Head of caudate nucleus (tissue), 42 donors: ENCODE data around the gene ABHD11.
"Not testable (repeated sequence)": the region's sequence is repeated elsewhere in the genome, so short reads cannot be mapped to it uniquely, and the experiment has no call there.

Experiments used
- DNase-seq, 42 donors: peaks; one replicate each; pipeline versions ENCODE4 v3.0.0 to v3.0.0-alpha.2; 2020 to 2021; ENCODE audit warnings: mixed read lengths in 7 of 42
- intact Hi-C: fragments of 100-400 bp; cut with DNase I; formaldehyde crosslinking; loops from one replicate; pipeline ENCODE4 v1.15.0; 2022

Gene ABHD11, protein sequence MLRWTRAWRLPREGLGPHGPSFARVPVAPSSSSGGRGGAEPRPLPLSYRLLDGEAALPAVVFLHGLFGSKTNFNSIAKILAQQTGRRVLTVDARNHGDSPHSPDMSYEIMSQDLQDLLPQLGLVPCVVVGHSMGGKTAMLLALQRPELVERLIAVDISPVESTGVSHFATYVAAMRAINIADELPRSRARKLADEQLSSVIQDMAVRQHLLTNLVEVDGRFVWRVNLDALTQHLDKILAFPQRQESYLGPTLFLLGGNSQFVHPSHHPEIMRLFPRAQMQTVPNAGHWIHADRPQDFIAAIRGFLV

DNA sequence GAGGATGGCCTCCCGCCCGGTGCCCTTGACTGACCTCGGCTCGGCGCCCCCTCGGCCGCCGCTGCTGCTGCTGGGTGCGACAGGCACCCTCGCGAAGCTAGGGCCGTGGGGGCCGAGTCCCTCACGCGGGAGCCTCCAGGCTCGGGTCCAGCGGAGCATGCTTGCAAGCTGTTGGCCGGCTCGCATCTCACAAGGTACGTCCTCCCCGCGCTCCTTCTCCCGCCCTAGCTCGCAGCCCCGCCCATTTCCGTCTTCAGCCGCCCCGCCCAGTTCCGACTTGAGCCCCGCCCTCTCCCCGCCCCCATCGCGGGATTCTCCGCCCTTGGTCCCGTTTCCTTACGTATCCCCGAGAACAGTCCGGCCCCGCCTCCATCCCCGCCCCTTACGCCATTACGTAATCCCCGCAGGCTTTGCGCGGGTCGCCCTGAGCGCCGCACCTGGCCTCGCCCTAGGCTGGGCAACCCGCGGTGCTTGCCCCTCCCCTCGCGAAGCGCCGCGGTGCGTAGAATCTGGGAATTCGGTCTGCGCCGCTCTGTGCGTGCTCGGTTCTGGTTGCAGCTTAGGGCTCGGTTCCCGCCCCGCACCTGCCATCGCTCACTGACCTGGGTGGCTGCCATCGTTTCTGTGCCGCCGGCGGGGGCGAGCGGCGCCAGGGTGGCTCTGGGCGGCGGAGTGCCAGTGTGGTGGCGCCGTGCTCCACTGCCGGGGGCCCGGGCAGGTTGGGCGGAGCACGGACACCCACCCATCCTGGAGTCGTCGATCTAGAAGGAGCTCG lies at the start of gene ABHD11:
Gene ABHD11, minus strand, starts transcription at position 191 of the 775 bp plus-strand sequence. Its CDS starts 32 bp downstream, at position 159.
- DNase-seq, result peak; percentile 98 to 100 (median 99)
- intact Hi-C loops, result loop anchor here (5.0 kb wide), 1 partner anchor 104 kb away; the partner anchor contains the start of gene METTL27

DNA sequence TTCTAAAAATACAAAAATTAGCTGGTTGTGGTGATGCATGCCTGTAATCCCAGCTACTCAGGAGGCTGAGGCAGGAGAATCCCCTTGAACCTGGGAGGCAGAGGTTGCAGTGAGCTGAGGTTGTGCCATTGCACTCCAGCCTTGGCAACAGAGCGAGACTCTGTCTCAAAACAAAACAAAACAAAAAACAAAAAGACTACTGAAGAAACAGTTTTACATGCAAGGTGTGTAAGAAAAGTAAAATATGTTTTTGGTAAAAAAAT lies 49.1 kb upstream of the ABHD11 start:
- intact Hi-C loops, DNase-seq: not testable (repeated sequence)

DNA sequence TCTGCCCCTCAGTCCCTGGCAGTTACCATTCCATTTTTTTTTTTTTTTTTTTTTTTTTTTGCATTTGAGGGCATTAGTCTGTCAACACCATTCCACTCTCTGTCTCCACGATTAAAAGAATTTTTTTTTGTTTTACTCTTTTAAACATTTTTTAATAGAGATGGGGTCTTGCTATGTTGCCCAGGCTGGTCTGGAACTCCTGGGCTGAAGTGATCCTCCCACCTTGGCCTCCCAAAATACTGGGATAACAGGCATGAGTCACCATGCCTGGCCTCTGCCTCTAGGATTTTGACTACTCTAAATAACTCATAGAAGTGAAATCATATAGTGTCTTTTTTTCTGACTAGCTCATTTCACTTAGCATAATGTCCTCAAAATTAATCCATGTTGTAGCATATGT lies 48.0 kb upstream of the ABHD11 start:
- peak in 1 of 42 donors; percentile 3 for DNase-seq
- intact Hi-C loops, result no loop called here

DNA sequence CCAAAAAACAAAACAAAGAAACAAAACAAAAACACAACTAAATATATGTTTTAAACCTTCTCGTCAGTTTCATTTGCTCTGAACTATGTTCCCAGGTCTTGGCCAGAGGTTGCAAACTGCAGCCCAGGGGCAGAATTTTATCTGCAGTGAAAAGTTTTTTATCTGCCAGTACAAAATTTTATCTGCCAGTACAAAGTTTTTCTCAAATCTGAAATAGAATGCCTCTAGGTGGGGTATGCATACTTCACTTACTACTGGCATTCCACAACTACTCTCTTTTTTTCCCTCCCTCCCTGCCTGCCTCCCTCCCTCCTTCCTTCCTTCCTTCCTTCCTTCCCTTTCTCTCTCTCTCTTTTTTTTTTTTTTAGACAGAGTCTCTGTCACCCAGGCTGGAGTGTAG lies 40.9 kb upstream of the ABHD11 start:
- DNase-seq, result no peak
- intact Hi-C loops, result no loop called here

DNA sequence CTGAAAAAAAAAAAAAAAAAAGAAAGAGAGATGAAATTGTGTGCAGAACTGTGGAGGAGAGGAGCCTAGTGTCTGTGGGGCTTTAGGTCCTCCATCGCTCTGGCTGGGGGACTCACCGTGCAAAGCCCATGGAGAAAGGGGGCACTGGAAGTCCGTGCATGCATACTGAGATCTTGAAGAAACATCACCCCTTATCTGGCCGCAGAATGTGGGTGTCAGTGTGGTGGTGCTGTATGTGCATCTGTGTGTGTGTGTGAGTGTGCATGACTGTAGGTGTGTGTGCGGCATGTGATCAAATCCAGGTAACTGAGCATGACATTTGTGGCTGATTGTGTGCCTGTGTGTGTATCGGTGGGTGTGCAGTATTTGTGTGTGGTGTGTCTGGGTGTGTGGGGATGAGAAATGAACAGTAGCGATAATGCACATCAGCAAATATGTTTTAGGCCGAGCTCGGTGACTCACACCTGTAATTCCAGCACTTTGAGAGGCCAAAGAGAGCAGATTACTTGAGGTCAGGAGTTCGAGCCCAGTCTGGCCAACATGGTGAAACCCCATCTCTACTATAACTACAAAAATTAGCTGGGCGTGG lies 40.3 kb upstream of the ABHD11 start:
- DNase-seq, result peak in 1 of 42 donors; percentile 27
- intact Hi-C loops, result no loop called here

DNA sequence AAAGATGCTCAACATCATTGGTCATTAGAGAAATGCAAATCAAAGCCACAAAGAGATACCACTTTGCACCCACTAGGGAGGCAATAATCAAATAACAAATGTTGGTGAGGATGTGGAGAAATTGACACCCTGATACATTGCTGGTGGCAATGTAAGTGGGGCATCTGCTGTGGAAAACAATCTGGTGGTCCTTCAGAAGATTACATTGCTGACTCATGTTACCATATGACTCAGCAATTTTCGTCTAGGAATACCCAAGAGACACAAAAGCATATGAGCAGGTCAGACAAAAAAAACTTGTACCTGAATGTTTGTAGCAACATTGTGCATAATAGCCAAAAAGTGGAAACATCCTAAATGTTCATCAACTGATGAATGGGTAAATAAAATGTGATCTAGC lies 36.3 kb upstream of the ABHD11 start:
- DNase-seq, result no peak
- intact Hi-C loops, result no loop called here

DNA sequence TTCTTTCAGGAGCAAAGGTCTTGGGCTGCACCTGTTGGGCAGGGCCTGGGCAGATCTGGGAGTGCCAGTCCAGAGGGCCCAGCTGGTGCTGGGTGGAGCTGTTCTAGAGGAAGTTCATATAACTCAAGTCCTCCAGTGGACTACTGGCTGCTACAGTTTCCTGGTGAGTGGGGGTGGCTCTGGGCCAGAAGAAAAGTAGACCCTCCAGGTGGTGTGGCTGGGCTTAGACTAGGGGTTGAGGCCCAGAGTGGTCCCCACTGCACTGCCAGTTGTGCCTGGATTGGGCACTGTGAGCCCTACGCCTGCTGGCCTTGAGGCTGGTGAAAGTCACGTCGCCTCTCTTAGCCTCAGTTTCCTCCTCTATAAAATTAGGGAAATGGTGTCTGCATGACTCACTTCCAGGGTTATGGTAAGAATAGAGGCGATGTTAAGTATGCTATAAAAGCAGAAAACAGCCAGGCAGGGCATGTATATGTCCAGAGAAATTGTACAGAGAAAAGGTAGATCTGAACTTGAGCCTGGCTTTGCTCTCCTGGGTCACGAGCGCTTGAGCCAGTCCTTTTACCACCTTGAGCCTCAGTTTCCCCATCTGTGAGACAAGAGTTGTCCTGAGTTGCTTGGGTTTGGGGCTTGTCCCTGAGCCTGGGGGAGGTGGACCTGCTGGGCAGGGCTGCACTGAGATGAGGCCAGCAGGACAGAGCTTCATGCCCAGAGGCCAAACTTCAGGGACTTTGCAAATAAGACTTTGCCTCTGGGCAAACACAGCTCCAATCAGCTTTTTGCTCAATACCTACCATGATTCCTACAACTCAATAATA lies 35.3 kb upstream of the ABHD11 start:
- no peak for DNase-seq
- intact Hi-C loops, result no loop called here

DNA sequence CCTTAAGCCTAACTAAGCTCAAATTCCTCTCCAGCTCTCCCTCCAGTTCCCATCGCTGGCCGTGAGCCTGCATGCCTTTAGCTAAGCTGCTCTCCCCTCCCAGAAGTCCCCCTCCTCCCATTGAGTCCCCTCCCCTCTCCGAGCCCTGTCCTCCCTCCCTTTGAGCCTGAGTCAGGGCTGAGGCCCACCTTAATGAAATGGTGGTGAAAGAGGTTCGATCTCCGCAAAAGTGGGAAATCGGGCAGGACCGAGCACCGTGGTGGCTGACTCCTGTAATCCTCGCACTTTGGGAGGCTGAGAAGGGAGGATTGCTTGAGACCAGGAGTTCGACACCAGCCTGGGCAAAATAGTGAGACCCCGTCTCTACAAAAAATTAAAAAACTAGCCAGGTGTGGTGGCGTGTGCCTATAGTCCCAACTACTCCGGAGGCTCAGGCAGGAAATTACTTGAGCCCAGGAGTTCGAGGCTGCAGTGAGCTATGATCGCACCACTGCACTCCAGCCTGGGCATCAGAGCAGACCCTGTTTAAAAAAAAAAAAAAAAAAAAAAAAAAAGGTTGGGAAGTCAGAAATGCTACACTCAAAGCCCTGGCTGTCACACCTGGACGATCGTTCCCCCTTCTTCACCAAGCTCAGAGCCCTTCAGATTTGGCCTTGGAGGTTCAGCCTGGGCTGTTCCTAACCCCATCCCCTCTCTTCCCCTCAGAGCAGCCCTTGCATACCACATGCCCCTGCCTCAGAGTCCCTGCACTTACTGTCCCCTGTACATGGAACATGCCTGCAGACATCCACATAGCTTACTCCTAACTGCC lies 32.5 kb upstream of the ABHD11 start:
- intact Hi-C loops, result no loop called here

DNA sequence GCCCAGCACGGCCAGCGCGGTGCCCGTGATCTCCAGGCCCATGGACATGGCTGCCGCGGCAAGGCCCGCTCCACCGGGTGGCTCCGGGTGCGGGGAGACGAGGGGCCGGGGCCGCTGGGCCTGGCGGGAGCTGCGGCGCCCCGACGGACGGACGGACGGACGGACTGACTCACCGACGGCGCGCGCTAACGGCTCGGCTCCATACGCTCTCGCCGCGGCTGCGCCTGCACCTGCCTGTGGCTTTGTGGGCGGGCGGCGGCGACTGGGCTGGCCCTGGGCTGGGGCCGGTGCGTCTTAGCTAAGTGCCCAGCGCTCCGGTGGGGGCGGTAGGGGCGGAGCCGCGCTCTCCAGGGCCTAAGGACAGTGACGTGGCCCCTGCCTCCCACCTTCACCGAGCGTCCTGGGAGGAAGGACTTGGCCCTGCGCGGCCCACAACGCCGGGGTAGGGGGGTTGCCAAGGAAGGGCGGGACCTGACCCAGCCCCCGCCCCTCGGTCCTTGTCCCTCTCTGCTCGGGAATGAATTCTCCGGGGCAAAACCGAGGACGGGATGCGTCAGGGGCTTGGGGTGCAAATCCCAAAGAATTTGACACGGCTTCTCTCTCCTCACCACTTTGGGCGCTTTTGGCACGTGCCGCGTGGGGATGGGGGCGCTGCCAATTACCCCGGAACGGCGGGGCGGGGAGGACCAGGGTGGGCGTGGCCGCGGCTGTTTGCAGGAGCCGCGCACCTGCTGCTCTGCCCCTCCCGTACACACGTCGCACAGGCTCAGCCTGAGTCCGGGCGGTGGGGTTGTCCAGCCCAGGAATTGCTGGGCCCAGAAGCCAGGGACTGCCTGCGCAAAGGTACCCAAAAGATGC lies 31.6 kb upstream of the ABHD11 start, which contains the start of gene CLDN3:
Gene CLDN3, minus strand, starts transcription at position 269 of the 858 bp plus-strand sequence. Its CDS starts 221 bp downstream, at position 48.
- no peak for DNase-seq
- intact Hi-C loops, result no loop called here

More for the DNA sequence above, 32.5 kb upstream of the ABHD11 start:
- DNase-seq, result no peak

DNA sequence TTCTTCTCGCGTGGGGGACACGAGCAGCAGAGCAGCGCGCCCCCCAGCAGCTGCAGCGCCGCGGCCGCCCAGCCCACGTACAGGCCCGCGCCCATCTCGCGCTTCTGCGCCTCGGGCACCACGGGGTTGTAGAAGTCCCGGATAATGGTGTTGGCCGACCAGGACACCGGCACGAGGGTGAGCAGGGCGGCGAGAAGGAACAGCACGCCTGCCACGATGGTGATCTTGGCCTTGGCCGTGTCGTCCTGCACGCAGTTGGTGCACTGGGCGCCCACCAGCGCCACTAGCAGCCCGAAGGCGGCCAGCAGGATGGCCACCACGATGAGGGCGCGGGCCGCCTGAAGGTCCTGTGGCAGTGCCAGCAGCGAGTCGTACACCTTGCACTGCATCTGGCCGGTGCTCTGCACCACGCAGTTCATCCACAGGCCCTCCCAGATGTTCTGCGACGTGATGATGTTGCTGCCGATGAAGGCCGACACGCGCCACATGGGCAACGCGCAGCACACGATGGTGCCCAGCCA lies 30.9 kb upstream of the ABHD11 start:
- DNase-seq, result no peak
- intact Hi-C loops, result no loop called here

DNA sequence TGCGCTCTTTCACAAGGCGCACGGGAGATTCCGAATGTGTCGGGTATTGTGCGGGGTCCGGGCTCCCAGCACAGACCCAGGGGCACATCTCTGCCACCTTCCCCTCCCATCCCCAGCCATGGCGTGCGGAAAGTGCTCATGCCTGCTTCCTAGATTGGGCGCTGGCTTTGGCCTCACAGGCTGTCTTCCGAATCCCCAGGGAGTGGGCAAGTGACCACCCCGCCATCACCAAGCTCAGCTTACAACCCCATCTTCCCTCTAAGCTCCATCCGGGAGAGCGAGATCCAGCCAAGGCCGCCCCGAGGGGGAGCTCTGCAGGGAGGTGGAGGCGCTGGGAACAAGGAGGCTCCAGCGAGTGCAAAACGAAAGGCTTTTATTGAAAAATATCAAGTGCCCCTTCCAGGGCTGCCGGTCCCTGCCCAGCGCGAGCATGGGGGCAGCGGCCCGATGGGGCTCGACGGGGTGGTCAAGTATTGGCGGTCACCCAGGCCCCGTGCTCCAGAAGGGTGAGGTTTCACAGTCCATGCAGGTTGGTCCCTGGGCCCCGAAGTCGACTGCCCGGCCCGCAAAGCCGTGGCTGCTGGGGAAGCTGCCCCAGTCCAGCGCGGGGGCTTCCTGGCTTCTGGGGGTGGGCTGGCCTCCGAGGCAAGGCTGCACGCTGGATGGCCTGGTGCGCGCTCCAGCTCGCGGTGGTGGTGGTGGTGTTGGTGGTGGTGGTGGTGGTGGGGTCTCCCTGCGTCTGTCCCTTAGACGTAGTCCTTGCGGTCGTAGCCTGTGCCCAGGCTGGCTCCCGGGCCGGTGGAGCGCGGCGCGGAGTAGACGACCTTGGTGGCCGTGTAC lies 30.3 kb upstream of the ABHD11 start:
- no peak for DNase-seq
- intact Hi-C loops, result no loop called here

DNA sequence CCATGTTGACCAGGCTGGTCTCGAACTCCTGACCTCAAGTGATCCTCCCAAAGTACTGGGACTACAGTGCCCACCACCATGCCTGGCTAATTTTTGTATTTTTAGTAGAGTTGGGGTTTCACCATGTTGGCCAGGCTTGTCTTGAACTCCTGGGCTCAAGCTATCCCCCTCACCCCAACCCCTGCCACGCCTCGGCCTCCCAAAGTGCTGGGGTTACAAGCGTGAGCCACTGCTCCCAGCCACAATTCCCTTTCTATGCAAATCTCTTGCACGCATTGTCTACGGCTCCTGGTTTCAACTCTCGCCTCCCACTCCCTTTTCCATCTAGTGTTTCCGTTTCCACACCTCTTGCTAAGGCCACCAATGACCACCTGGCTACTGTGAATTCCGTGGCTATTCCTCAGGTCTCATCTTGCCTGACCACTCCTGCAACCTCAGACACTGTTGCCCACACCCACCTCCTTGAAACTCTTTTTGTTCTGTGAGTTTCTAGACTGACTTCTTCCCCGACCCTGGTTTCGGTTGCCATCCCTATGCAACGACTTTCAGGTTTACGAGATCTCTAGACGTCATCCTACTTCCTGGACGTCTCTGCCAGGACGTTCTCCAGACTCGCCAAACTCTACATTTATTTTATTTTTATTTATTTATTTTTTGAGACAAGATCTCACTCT lies 28.1 kb upstream of the ABHD11 start:
- intact Hi-C loops, result no loop called here
- no peak for DNase-seq

DNA sequence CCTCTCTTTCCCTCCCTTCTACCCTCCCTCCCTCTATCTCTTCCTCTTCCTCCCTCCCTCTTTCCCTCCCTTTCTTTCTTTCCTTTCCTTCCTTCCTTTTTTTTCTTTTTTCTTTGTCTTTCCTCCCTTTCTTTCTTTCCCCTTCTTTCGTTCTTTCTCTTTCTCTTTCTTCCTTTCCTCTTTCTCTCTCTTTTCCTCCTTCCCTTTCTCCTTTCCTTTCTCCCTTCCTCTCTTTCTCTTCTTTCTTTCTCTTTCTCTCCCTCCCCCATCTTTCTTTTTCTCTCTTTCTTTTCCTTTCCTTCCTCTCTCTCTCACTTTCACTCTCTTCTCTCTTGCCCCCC lies 24.0 kb upstream of the ABHD11 start:
- intact Hi-C loops, result no loop called here
- no peak for DNase-seq

DNA sequence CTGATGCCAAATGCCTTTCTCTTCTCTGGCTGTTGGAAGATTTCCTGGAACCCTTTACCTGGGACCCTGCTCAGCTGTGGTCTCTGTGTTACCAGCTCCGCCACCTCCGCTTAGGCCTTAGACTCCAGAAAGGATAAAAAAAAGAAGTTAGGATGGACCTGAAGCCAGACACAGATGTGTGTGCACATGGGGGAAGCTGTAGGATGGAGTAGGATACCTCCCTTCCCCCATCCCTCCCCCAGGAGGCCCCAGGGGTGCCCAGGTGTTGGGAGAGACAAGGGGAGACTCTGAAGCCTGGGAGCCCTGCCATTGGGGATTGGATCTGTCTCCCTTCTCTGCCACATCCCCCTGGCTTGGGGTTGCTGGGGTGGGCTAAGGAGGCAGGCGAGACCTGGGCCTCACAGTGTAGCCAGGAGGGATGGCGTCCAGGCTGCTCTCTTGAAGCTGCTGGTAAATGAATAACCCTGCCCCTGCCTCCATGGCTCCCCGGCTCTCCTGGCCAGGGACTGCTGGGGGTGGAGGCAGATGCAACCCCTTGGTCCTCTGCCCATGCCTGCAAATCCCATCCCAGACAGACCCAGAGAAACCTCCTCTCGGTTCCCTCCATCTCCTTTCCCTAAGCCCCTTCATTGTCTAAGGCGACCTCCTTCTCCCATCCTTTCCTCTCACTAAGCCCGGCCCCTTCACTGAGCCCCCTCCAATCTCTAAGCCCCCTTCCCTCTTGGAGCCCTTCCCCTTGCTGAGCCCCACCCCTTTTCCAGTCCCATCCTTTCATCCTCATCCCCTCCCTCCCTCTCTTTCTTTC lies 23.5 kb upstream of the ABHD11 start:
- DNase-seq, result no peak
- intact Hi-C loops, result no loop called here

DNA sequence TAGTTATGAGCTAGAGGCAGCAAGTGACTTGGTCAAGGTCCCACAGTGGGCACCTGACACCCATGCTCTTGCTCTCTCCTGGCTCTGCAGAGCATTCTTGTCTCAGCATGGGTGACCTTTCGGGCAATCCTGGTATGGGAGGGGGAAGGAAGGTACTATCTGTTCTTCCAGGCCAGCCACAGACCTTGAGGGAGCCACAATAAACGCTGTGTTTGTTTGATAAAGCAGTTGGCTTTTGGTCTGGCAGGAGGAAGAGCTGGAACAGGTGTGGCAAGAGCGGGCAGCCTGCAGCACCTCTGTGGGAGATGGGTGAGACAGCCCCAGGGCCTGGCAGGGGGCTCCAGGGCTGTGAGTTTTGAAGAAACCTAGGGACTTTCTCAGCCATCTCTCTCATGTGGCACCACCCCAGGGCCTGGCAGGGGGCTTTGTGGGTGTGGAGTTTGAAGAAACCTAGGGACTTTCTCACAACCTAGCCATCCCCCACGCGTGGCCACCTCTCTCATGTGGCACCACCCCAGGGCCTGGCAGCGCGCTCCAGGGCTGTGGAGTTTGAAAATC lies 20.1 kb upstream of the ABHD11 start:
- DNase-seq, result no peak
- intact Hi-C loops, result no loop called here
